Small intestine (tissue), 7 donors: ENCODE measurements around the gene FAP. TPM values are rescaled to one million over a fixed set of nuclear protein-coding genes. Genes with fewer than 3 reads are reported as not detected.
A peak's percentile ranks its signal among the peaks of the same experiment; 100 is the strongest.

Experiments used
- DNase-seq, 2 donors: peaks; one replicate each; pipeline versions ENCODE4 v3.0.0 to v3.0.0-alpha.2; 2013
- FAIRE-seq: peaks from 2 replicates; lab custom pipeline; 2012; peaks lifted over from hg19 to GRCh38; lab: Jason Lieb, UNC
- H3K27ac ChIP-seq, 3 donors: one replicate each; pipeline ENCODE4 v1.5.1; 2013; ENCODE audit warnings: low read length in 2 of 3, mild to moderate bottlenecking in 2 of 3, control low read depth in 1 of 3, inconsistent platforms in 1 of 3, low read depth in 1 of 3, moderate library complexity in 1 of 3
- H3K27me3 ChIP-seq, 3 donors: one replicate each; pipeline ENCODE4 v1.6.1; 2013; ENCODE audit warnings: low read length in 3 of 3, inconsistent platforms in 1 of 3; ENCODE audit not compliant: control insufficient read depth in 3 of 3, insufficient read depth in 3 of 3
- H3K36me3 ChIP-seq, 3 donors: one replicate each; pipeline ENCODE4 v1.6.1; 2013; ENCODE audit warnings: low read length in 3 of 3, inconsistent platforms in 1 of 3, low read depth in 1 of 3, mild to moderate bottlenecking in 1 of 3, moderate library complexity in 1 of 3; ENCODE audit not compliant: control insufficient read depth in 3 of 3, insufficient read depth in 2 of 3
- H3K4me1 ChIP-seq, 3 donors: one replicate each; pipeline ENCODE4 v1.6.1; 2013; ENCODE audit warnings: low read length in 2 of 3, inconsistent platforms in 1 of 3, low read depth in 1 of 3, mild to moderate bottlenecking in 1 of 3, moderate library complexity in 1 of 3; ENCODE audit not compliant: control insufficient read depth in 3 of 3, insufficient read depth in 2 of 3
- H3K4me3 ChIP-seq, 3 donors: one replicate each; pipeline ENCODE4 v1.5.1; 2013; ENCODE audit warnings: low read length in 3 of 3, control low read depth in 1 of 3, inconsistent platforms in 1 of 3, low read depth in 1 of 3, mild to moderate bottlenecking in 1 of 3, moderate library complexity in 1 of 3
- H3K9me3 ChIP-seq, 2 donors: one replicate each; pipeline ENCODE4 v1.6.1; 2013; ENCODE audit warnings: low read depth in 1 of 2, low read length in 1 of 2; ENCODE audit not compliant: control insufficient read depth in 2 of 2, insufficient read depth in 1 of 2
- WGBS, 3 donors: extraction: QIAGEN DNeasy Blood & Tissue Kit; methylation state at CpG; one replicate each; pipeline ENCODE4 v1.1.7; 2013; 5-methylcytosine and 5-hydroxymethylcytosine counted together
- polyA plus RNA-seq, 4 donors: library from polyadenylated mRNA; stranded (reverse) in 3 of 4; unstranded in 1 of 4; fragments of 200-250 nt in 3 of 4; fragments of 120-200 nt in 1 of 4; gene quantifications; one replicate each; pipeline versions ENCODE4 v1.2.1 to v1.2.3, GENCODE V29; 2013
- donor health status: healthy with polysubstance abuse.
- donor health status: control.
- donor health status: control.
- donor health status: Bipolar disorder and iron deficiency.
- donor health status: healthy.

The FAP gene
- polyA plus RNA-seq, 4 donors, result 0.78 to 2.3 TPM; not detected in 2

DNA sequence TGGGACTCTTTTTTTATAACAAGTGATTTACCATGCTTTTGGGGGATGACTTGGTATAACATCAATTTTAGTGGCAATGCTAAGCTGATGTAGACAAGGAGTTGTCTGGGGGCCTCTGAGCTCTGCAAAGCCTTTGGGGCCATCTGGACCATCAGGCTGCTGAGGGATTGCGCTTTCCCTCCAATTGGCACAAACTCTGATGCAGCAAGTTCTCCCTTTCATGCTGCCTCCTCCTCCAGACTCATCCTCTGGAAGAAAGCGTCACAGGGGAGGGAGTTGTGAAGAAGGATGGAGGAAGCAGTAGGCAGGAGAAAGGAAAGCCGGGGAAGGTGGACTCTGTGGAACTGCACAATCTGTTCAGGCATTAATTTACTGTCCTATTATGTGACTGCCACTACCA, 10.2 kb upstream of the FAP start:
- H3K27ac ChIP-seq, result no peak overlapping the region
- H3K4me1 ChIP-seq, result no peaks in the 10 kb centered on the region
- WGBS, 3 donors, result 80 to 93% (median 92%) methylated on average over 3 of the region's 3 CpGs
- H3K9me3 ChIP-seq, result no peaks in the 10 kb centered on the region
- H3K4me3 ChIP-seq, result no peak overlapping the region
- no peaks in the 10 kb centered on the region for H3K27me3 ChIP-seq
- H3K36me3 ChIP-seq, result no peaks in the 10 kb centered on the region
- no peak for DNase-seq
- FAIRE-seq, result no peak

DNA sequence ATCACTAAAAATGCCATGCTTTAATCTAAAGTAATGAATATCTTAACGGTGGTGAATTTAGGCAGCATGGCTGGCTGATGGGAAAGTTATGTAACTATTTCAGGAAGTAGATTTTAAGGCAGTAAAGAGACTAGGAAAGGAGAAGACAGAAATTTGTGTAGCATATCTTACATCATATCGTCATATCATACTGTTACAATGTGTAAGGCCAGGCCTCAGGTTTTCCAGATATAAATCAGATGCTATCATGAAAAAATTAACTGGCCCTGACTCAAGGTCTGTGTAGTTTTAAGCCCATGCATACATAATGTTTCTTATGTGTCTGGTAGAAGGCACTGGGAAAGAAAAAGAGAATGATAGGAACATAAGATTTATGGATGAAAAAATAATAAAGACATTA, 8.9 kb upstream of the FAP start:
- DNase-seq (no peak), FAIRE-seq (no peak)
- Histone ChIP-seq H3K9me3 (no peaks in the 10 kb centered on the region), H3K4me3 (no peak overlapping the region), H3K4me1 (no peaks in the 10 kb centered on the region), H3K36me3 (no peaks in the 10 kb centered on the region), H3K27me3 (no peaks in the 10 kb centered on the region), H3K27ac (no peak overlapping the region)
- WGBS, 3 donors, result 87 to 92% (median 89%) methylated on average over 2 of the region's 2 CpGs

DNA sequence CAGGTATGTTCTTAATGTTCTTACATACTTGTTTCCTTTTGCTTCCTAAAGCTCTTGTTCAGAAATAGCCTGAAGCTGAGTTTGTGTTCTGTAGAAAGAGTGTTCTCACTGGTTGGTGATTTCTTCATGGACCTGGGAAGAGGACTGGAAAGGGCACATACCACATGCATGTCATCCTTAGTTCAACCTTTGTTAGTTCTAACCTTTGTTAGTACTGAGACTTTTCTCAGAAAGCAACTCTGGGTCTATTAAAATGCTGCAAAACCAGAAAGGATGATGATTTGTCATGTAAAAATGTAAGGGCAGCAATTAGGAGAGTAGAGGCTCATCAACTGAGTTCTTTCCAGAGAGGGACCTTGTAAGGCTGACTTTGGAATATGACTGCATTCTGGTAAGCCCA, 2.5 kb upstream of the FAP start:
- H3K4me1 ChIP-seq, result no peaks in the 10 kb centered on the region
- no peak overlapping the region for H3K4me3 ChIP-seq
- no peak overlapping the region for H3K27ac ChIP-seq
- no peaks in the 10 kb centered on the region for H3K36me3 ChIP-seq
- no peak for FAIRE-seq
- no peaks in the 10 kb centered on the region for H3K9me3 ChIP-seq
- no peak for DNase-seq
- H3K27me3 ChIP-seq, result peaks cover 0 to 1% (median 0%) of the 10 kb centered on the region in 3 donors

DNA sequence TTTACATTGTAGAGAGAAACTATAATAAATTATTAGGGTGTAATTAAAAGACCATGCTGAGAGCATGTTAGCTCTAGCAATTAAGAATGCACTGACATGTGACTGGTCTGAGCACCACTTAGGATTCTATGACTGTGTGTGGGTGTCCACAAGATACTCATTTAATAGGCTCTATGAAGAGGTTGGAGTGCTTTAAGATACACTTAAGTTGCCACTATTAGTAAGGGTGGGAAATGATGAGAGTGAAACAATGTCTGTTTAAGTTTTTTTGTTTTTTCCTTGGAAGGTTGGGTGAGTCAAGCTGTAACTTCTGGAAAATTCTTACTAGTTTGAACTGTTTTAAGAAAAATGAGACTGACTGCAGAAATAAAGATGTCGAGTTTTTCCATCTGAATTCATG, 1.8 kb upstream of the FAP start:
- no peak overlapping the region for H3K4me3 ChIP-seq
- WGBS, 3 donors, result 68 to 93% (median 81%) methylated on average over 1 of the region's 1 CpG
- H3K9me3 ChIP-seq, result no peaks in the 10 kb centered on the region
- no peak overlapping the region for H3K27ac ChIP-seq
- no peak for FAIRE-seq
- H3K36me3 ChIP-seq, result no peaks in the 10 kb centered on the region
- DNase-seq, result no peak
- H3K27me3 ChIP-seq, result peaks cover 0 to 8% (median 0%) of the 10 kb centered on the region in 3 donors
- no peaks in the 10 kb centered on the region for H3K4me1 ChIP-seq

GRCh38 chr2:162244541-162245031, 1.3 kb upstream of the FAP start:
- DNase-seq (peak; percentile 29 to 37), FAIRE-seq (no peak)
- Histone ChIP-seq H3K9me3 (no peaks in the 10 kb centered on the region), H3K27ac (peak overlapping the region in 1 of 3 donors; percentile 50), H3K36me3 (no peaks in the 10 kb centered on the region), H3K27me3 (peaks cover 0 to 8% (median 0%) of the 10 kb centered on the region in 3 donors), H3K4me3 (no peak overlapping the region), H3K4me1 (no peaks in the 10 kb centered on the region)
- 47 to 56% (median 50%) methylated on average over 2 of the region's 2 CpGs for WGBS, 3 donors

DNA sequence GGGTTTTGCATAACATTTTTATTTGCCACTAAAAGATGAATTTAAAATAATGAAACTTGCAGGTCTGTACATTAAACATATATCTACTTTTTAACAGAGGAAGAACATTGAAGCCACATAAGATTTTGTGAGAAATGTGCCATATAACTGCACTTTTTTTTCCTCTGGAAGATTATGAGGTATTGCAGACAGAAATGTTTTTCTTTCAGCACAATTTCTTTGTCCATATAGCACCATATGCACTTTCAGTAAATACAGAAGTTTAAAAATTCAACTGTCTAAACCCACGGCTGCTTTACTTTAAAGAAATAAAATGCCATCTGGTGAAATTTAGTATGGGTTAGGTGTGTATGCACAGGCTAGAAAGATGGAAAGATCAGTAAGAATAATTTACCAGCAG, 470 bp upstream of the FAP start:
- FAIRE-seq (no peak), DNase-seq (no peak)
- H3K27ac ChIP-seq, result no peak overlapping the region
- H3K36me3 ChIP-seq, result no peaks in the 10 kb centered on the region
- peaks cover 0 to 8% (median 0%) of the 10 kb centered on the region in 3 donors for H3K27me3 ChIP-seq
- 80 to 87% (median 84%) methylated on average over 1 of the region's 1 CpG for WGBS, 3 donors
- no peaks in the 10 kb centered on the region for H3K4me1 ChIP-seq
- H3K4me3 ChIP-seq, result no peak overlapping the region
- no peaks in the 10 kb centered on the region for H3K9me3 ChIP-seq

GRCh38 chr2:162242586-162243280, 512 bp downstream of the FAP start:
- no peak overlapping the region for H3K27ac ChIP-seq
- H3K9me3 ChIP-seq, result no peaks in the 10 kb centered on the region
- no peak for DNase-seq
- WGBS, 3 donors, result 55 to 69% (median 68%) methylated on average over 5 of the region's 5 CpGs
- no peak overlapping the region for H3K4me3 ChIP-seq
- FAIRE-seq, result no peak
- H3K27me3 ChIP-seq, result peaks cover 0 to 8% (median 0%) of the 10 kb centered on the region in 3 donors
- H3K4me1 ChIP-seq, result no peaks in the 10 kb centered on the region
- H3K36me3 ChIP-seq, result no peaks in the 10 kb centered on the region

DNA sequence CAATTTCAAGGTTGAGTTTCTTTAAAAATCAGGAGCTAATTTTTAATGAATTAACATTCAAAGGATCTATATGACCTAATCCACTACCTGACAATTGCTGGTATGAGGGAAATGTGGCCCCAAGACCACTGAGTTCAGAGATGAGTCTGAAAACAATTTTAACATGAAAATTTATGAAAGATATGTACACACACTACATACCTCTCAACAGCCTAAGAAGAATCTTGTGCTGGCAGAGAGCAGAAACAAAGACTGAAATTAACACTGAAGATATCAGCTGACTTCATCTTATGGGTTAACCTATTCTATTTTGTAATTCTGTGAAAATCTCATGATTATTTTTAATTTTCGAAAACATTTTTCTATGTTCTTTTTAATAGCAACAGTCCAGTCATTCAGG, 1.7 kb downstream of the FAP start:
- no peaks in the 10 kb centered on the region for H3K36me3 ChIP-seq
- no peak overlapping the region for H3K4me3 ChIP-seq
- H3K27ac ChIP-seq, result no peak overlapping the region
- DNase-seq (no peak), FAIRE-seq (no peak)
- 86 to 90% (median 89%) methylated on average over 1 of the region's 1 CpG for WGBS, 3 donors
- H3K9me3 ChIP-seq, result no peaks in the 10 kb centered on the region
- H3K27me3 ChIP-seq, result peaks cover 0 to 8% (median 0%) of the 10 kb centered on the region in 3 donors
- no peaks in the 10 kb centered on the region for H3K4me1 ChIP-seq
